H1 (cell line): ENCODE measurements around the gene CNGA1. TPM values are rescaled to one million over a fixed set of nuclear protein-coding genes. Genes with fewer than 3 reads are reported as not detected.

Experiments used
- CTCF ChIA-PET: fragments of 300-600 bp; sonication (Branson Sonifier 250); formaldehyde crosslinking; loops from one replicate; lab custom pipeline; 2021; ENCODE audit not compliant: partially characterized antibody; lab: Charles Lee
- POLR2A ChIA-PET: fragments of 300-600 bp; sonication (Branson Sonifier 250); formaldehyde crosslinking; loops from one replicate; lab custom pipeline; 2021; ENCODE audit warnings: inconsistent platforms; ENCODE audit not compliant: partially characterized antibody; lab: Charles Lee
- DNase-seq, 2 experiments: peaks; one replicate each; pipeline versions ENCODE4 v3.0.0 to v3.0.0-alpha.2; 2010 to 2022; ENCODE audit warnings: low spot score in 2 of 2, low read depth in 1 of 2, mixed read lengths in 1 of 2
- FAIRE-seq: peaks from 2 replicates; lab custom pipeline; 2011; peaks lifted over from hg19 to GRCh38; lab: Jason Lieb, UNC
- H2AFZ ChIP-seq: 2 replicates; pipeline ENCODE4 v1.8.1; 2012; ENCODE audit warnings: low read length, inconsistent platforms
- H2AK5ac ChIP-seq: 2 replicates; pipeline ENCODE4 v1.6.1; 2013; ENCODE audit warnings: low read depth, low read length
- H2BK120ac ChIP-seq: replicated peaks from 2 replicates; pipeline ENCODE3; 2013; ENCODE audit warnings: low read depth, low read length, inconsistent platforms
- H2BK12ac ChIP-seq: 2 replicates; pipeline ENCODE4 v1.6.1; 2013; ENCODE audit warnings: low read depth, low read length
- H2BK15ac ChIP-seq: 2 replicates; pipeline ENCODE4 v1.6.1; 2013; ENCODE audit warnings: low read length
- H2BK20ac ChIP-seq: 2 replicates; pipeline ENCODE4 v1.6.1; 2013; ENCODE audit warnings: low read length
- H2BK5ac ChIP-seq: 2 replicates; pipeline ENCODE4 v1.6.1; 2013; ENCODE audit warnings: low read depth, low read length
- H3K14ac ChIP-seq: 2 replicates; pipeline ENCODE4 v1.6.1; 2013; ENCODE audit warnings: inconsistent platforms; ENCODE audit not compliant: insufficient read length
- H3K18ac ChIP-seq: 2 replicates; pipeline ENCODE4 v1.6.1; 2013; ENCODE audit warnings: low read length; ENCODE audit errors: extremely low read depth
- H3K23ac ChIP-seq: 2 replicates; pipeline ENCODE4 v1.6.1; 2013; ENCODE audit warnings: inconsistent platforms; ENCODE audit not compliant: insufficient read length
- H3K23me2 ChIP-seq: 2 replicates; pipeline ENCODE4 v1.6.1; 2013; ENCODE audit warnings: low read depth, low read length
- H3K27ac ChIP-seq: 2 replicates; pipeline ENCODE4 v1.6.1; 2011; ENCODE audit warnings: low read depth, low read length, inconsistent platforms
- H3K27me3 ChIP-seq, 4 experiments: replicated peaks in 1 of 4; 1 replicate in 1 of 4; 2 replicates in 3 of 4; pipeline versions ENCODE4 v1.6.1 to v1.8.1; 2011 to 2013; ENCODE audit warnings: low read length in 3 of 4, mild to moderate bottlenecking in 3 of 4, inconsistent platforms in 2 of 4, mixed read lengths in 2 of 4, moderate library complexity in 1 of 4; ENCODE audit not compliant: control insufficient read depth in 3 of 4, insufficient read depth in 3 of 4; ENCODE audit errors: extremely low read depth in 1 of 4
- H3K36me3 ChIP-seq, 4 experiments: 2 replicates each; pipeline versions ENCODE4 v1.6.1 to v1.8.1; 2011 to 2013; ENCODE audit warnings: mild to moderate bottlenecking in 4 of 4, low read length in 3 of 4, moderate library complexity in 2 of 4, control low read depth in 1 of 4, inconsistent platforms in 1 of 4; ENCODE audit not compliant: insufficient read depth in 4 of 4, control insufficient read depth in 2 of 4
- H3K4ac ChIP-seq: replicated peaks from 2 replicates; pipeline ENCODE3; 2013; ENCODE audit warnings: low read length, low read depth, mixed read lengths, inconsistent platforms; ENCODE audit not compliant: insufficient read length
- H3K4me1 ChIP-seq, 4 experiments: replicated peaks in 1 of 4; 1 replicate in 1 of 4; 2 replicates in 3 of 4; pipeline versions ENCODE4 v1.6.1 to v1.8.1; 2011 to 2013; ENCODE audit warnings: low read length in 3 of 4, inconsistent platforms in 2 of 4, mixed read lengths in 1 of 4; ENCODE audit not compliant: insufficient read depth in 4 of 4, control insufficient read depth in 3 of 4
- H3K4me2 ChIP-seq, 2 experiments: 2 replicates each; pipeline versions ENCODE4 v1.6.1 to v1.8.1; 2011 to 2013; ENCODE audit warnings: low read depth in 2 of 2, low read length in 2 of 2, control low read depth in 1 of 2, inconsistent platforms in 1 of 2, mild to moderate bottlenecking in 1 of 2; ENCODE audit not compliant: insufficient read depth in 1 of 2
- H3K4me3 ChIP-seq, 4 experiments: fragments of 200-600, 300-600 bp in 1 of 4; sonication (generic), shearing (Covaris generic), sonication (Bioruptor Twin) in 1 of 4; 2 replicates each; pipeline versions ENCODE4 v1.5.1 to v1.8.1; 2011 to 2016; ENCODE audit warnings: low read length in 4 of 4, low read depth in 3 of 4, control low read depth in 2 of 4, inconsistent platforms in 2 of 4, mild to moderate bottlenecking in 2 of 4, mixed read lengths in 1 of 4, moderate library complexity in 1 of 4; ENCODE audit not compliant: insufficient read depth in 2 of 4; ENCODE audit errors: extremely low read depth in 1 of 4
- H3K56ac ChIP-seq: replicated peaks from 2 replicates; pipeline ENCODE3; 2013; ENCODE audit warnings: low read depth, mild to moderate bottlenecking, mixed read lengths, low read length, inconsistent platforms; ENCODE audit not compliant: insufficient read length
- H3K79me1 ChIP-seq: 2 replicates; pipeline ENCODE4 v1.6.1; 2013; ENCODE audit warnings: low read depth, low read length, control low read depth
- H3K79me2 ChIP-seq, 2 experiments: 2 replicates each; pipeline versions ENCODE4 v1.6.1 to v1.8.1; 2012 to 2013; ENCODE audit warnings: low read length in 2 of 2, mild to moderate bottlenecking in 2 of 2, inconsistent platforms in 1 of 2; ENCODE audit not compliant: insufficient read depth in 2 of 2, control insufficient read depth in 1 of 2
- H3K9ac ChIP-seq, 4 experiments: replicated peaks in 1 of 4; 1 replicate in 1 of 4; 2 replicates in 3 of 4; pipeline versions ENCODE4 v1.6.1 to v1.8.1; 2011 to 2013; ENCODE audit warnings: low read depth in 3 of 4, low read length in 3 of 4, control low read depth in 2 of 4, mild to moderate bottlenecking in 2 of 4, moderate library complexity in 2 of 4, inconsistent platforms in 1 of 4; ENCODE audit errors: extremely low read depth in 1 of 4
- H3K9me3 ChIP-seq, 2 experiments: 2 replicates each; pipeline versions ENCODE4 v1.6.1 to v1.8.1; 2012 to 2013; ENCODE audit warnings: mild to moderate bottlenecking in 2 of 2, moderate library complexity in 2 of 2, control low read depth in 1 of 2, inconsistent platforms in 1 of 2, low read depth in 1 of 2, low read length in 1 of 2, mixed read lengths in 1 of 2; ENCODE audit not compliant: insufficient read depth in 2 of 2
- H4K20me1 ChIP-seq, 2 experiments: replicated peaks in 1 of 2; 2 replicates each; pipeline versions ENCODE3 to v1.8.1; 2011 to 2013; ENCODE audit warnings: inconsistent platforms in 2 of 2, low read length in 2 of 2, mild to moderate bottlenecking in 1 of 2; ENCODE audit not compliant: insufficient read depth in 2 of 2, control insufficient read depth in 1 of 2
- H4K5ac ChIP-seq: 2 replicates; pipeline ENCODE4 v1.6.1; 2013; ENCODE audit warnings: low read length, low read depth, mixed read lengths, inconsistent platforms; ENCODE audit not compliant: insufficient read length
- H4K8ac ChIP-seq: 2 replicates; pipeline ENCODE4 v1.8.0; 2013; ENCODE audit warnings: mild to moderate bottlenecking, moderate library complexity, low read length, inconsistent platforms; ENCODE audit not compliant: insufficient read depth; ENCODE audit errors: extremely low read depth
- H4K91ac ChIP-seq: replicated peaks from 2 replicates; pipeline ENCODE3; 2013; ENCODE audit warnings: low read length, mixed read lengths, inconsistent platforms; ENCODE audit not compliant: insufficient read length
- TAF1 ChIP-seq: IDR thresholded peaks from 2 replicates; pipeline ENCODE4 v1.6.1; 2011; ENCODE audit warnings: mild to moderate bottlenecking, low read depth, low read length
- WGBS, 2 experiments: shearing (Covaris generic) in 1 of 2; methylation state at CpG; one replicate each; pipeline versions ENCODE4 v1.1.6 to v1.1.7; 2013 to 2015; ENCODE audit warnings: low lambda C conversion rate in 2 of 2, mixed read lengths in 2 of 2, inconsistent platforms in 1 of 2, low coverage in 1 of 2, missing lambda C conversion rate in 1 of 2; ENCODE audit not compliant: insufficient replicate concordance in 2 of 2, insufficient coverage in 1 of 2, insufficient read length in 1 of 2; ENCODE audit errors: extremely low coverage in 1 of 2, missing lambda C conversion rate in 1 of 2; 5-methylcytosine and 5-hydroxymethylcytosine counted together
- polyA plus RNA-seq, 7 experiments: library from polyadenylated mRNA; depleted of rRNA in 3 of 7; stranded (reverse) in 5 of 7; unstranded in 2 of 7; fragments of >200 nt in 5 of 7; fragments of 200-250 nt in 2 of 7; gene quantifications; 1 replicate in 5 of 7; 2 replicates in 1 of 7; 4 replicates in 1 of 7; pipeline versions ENCODE4 v1.2.1 to v1.2.3, GENCODE V29; 2011 to 2013; ENCODE audit warnings: missing spikeins in 2 of 7, mixed read lengths in 2 of 7
- total RNA-seq: library from RNA; stranded (reverse); fragmentation: NEBNext Ultra II Directional; extraction: Animal tissue kit (Norgen Biotek cat#: 25700); gene quantifications from 2 replicates; pipeline ENCODE4 v1.2.1, GENCODE V29; 2021

Gene CNGA1
- total and polyA plus RNA-seq, 2 of the 8 experiments (the other 6 are each of a cell fraction or from before 2014, with no cell fraction given) = 0.17 to 0.54 TPM

GRCh38 chr4:48012824-48013223 is 3.7 kb downstream of the CNGA1 start:
- H2BK12ac ChIP-seq = no peak overlapping the region
- no peak overlapping the region for H4K91ac ChIP-seq
- no peak overlapping the region for H3K14ac ChIP-seq
- no peak overlapping the region for H3K9ac ChIP-seq
- H3K4me3 ChIP-seq = no peak overlapping the region
- FAIRE-seq (no peak), DNase-seq (no peak)
- H3K56ac ChIP-seq = no peak overlapping the region
- H3K4me2 ChIP-seq = no peak overlapping the region
- H3K9me3 ChIP-seq = peaks cover 16 to 26% of the 10 kb centered on the region in 2 experiments
- peaks cover 6% of the 10 kb centered on the region; the same call in 1 of the 2 replicates for H3K23me2 ChIP-seq
- ChIA-PET CTCF (no interaction called here), POLR2A (no interaction called here)
- H2BK120ac ChIP-seq = no peak overlapping the region
- no peak overlapping the region for H3K18ac ChIP-seq
- no peak overlapping the region for H2AK5ac ChIP-seq
- no peaks in the 10 kb centered on the region for H3K79me1 ChIP-seq
- H3K4me1 ChIP-seq = no peaks in the 10 kb centered on the region; a peak in 1 of 7 replicates
- no peaks in the 10 kb centered on the region for H3K79me2 ChIP-seq
- no peak for TF ChIP-seq TAF1
- no peak overlapping the region for H3K23ac ChIP-seq
- H3K27me3 ChIP-seq = peaks cover 0 to 9% (median 3%) of the 10 kb centered on the region in 4 experiments; a peak in 4 of 7 replicates
- no peak overlapping the region for H4K5ac ChIP-seq
- WGBS, 2 experiments = 83% methylated on average over 3 of the region's 3 CpGs; no CpG with 5 or more reads in 1 of the 2 experiments
- no peak overlapping the region for H2AFZ ChIP-seq
- no peak overlapping the region for H2BK15ac ChIP-seq
- no peak overlapping the region for H3K4ac ChIP-seq
- no peak overlapping the region for H2BK5ac ChIP-seq
- H4K20me1 ChIP-seq = no peaks in the 10 kb centered on the region
- H2BK20ac ChIP-seq = no peak overlapping the region
- H3K27ac ChIP-seq = no peak overlapping the region
- H3K36me3 ChIP-seq = peaks cover 0 to 18% (median 2%) of the 10 kb centered on the region in 4 experiments; a peak in 1 of 8 replicates
- no peak overlapping the region for H4K8ac ChIP-seq
